T follicular helper cell (primary cell): ENCODE data around the gene DNTT.

Experiments used
- DNase-seq: peaks from one replicate; pipeline ENCODE4 v3.0.0-alpha.2; 2020; ENCODE audit warnings: low read depth

DNTT gene

GRCh38 chr10:96342402-96342801 is 38.2 kb downstream of the DNTT start:
- no peak for DNase-seq

- DNase-seq = no peak
Observed at GRCh38 chr10:96344178-96344577, 39.9 kb downstream of the DNTT start.

- no peak for DNase-seq
Observed at GRCh38 chr10:96345222-96345621, 41.0 kb downstream of the DNTT start.

GRCh38 chr10:96346295-96346694 is 42.1 kb downstream of the DNTT start:
- no peak for DNase-seq

- no peak for DNase-seq
Observed at GRCh38 chr10:96352027-96352426, 47.8 kb downstream of the DNTT start.

GRCh38 chr10:96352582-96352981 is 48.3 kb downstream of the DNTT start:
- no peak for DNase-seq

- no peak for DNase-seq
Observed at GRCh38 chr10:96357038-96357620, 52.9 kb downstream of the DNTT start.

- DNase-seq = no peak
Observed at GRCh38 chr10:96358851-96359540, 54.8 kb downstream of the DNTT start, which contains the start of gene OPALIN. OPALIN (minus strand) TSS chr10:96359002; CDS start chr10:96358896, 106 bp downstream.

GRCh38 chr10:96359616-96360015 is 55.4 kb downstream of the DNTT start:
- DNase-seq = no peak

GRCh38 chr10:96360331-96360730 is 56.1 kb downstream of the DNTT start:
- DNase-seq = no peak

- DNase-seq = no peak
Observed at GRCh38 chr10:96360766-96361165, 56.5 kb downstream of the DNTT start.

- DNase-seq = no peak
Observed at GRCh38 chr10:96365571-96365970, 61.3 kb downstream of the DNTT start.

GRCh38 chr10:96366508-96366907 is 62.3 kb downstream of the DNTT start:
- no peak for DNase-seq

GRCh38 chr10:96367470-96367869 is 63.2 kb downstream of the DNTT start:
- no peak for DNase-seq

GRCh38 chr10:96368971-96369370 is 64.7 kb downstream of the DNTT start:
- DNase-seq = no peak

GRCh38 chr10:96369890-96370583 is 65.8 kb downstream of the DNTT start:
- no peak for DNase-seq

- peak; percentile 22 for DNase-seq
Observed at GRCh38 chr10:96370584-96371157, 66.4 kb downstream of the DNTT start.

- DNase-seq = no peak
Observed at GRCh38 chr10:96371356-96371755, 67.1 kb downstream of the DNTT start.

- no peak for DNase-seq
Observed at GRCh38 chr10:96374004-96374403, 69.8 kb downstream of the DNTT start.

GRCh38 chr10:96374639-96374984 is 70.4 kb downstream of the DNTT start:
- DNase-seq = no peak

GRCh38 chr10:96374985-96375830 is 71.0 kb downstream of the DNTT start:
- DNase-seq = peak; percentile 48

- DNase-seq = no peak
Observed at GRCh38 chr10:96376483-96376882, 72.2 kb downstream of the DNTT start.
